GM19239 (cell line): ENCODE results near the gene DBT.

Experiments used
- DNase-seq: peaks from one replicate; pipeline ENCODE4 v3.0.0; 2011; ENCODE audit warnings: low spot score; ENCODE audit not compliant: insufficient read length
- FAIRE-seq: peaks from 2 replicates; lab custom pipeline; 2011; peaks lifted over from hg19 to GRCh38; lab: Jason Lieb, UNC

The DBT gene

GRCh38 chr1:100137602-100138001 is 112.0 kb downstream of the DBT start:
- no peak for DNase-seq
- no peak for FAIRE-seq
